ENCODE data around the gene LAMB4.
"Not testable (repeated sequence)": the region's sequence is repeated elsewhere in the genome, so short reads cannot be mapped to it uniquely, and the experiment has no call there.

LAMB4 gene

DNA sequence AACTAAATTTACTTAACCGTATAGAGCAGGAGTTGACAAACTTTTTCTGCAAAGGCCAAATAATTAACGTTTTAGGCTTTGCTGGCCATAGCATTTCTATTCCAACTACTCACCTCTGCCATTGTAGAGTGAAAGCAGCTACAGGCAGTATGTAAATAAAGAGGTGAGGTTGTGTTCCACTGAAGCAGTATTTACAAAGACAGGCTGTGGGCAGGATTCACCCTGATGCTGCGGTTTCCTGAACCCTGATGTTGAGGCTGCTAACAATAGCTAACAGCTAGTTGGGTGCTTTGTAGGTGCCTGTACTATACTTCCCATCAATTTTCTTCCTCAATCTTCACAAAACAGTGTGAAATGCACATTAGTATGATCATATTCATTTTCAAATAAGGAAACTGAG, 80.2 kb downstream of the LAMB4 start:
- no peak for DNase-seq (ENCODE audit: insufficient read length, low spot score)
- FAIRE-seq, result no peak

DNA sequence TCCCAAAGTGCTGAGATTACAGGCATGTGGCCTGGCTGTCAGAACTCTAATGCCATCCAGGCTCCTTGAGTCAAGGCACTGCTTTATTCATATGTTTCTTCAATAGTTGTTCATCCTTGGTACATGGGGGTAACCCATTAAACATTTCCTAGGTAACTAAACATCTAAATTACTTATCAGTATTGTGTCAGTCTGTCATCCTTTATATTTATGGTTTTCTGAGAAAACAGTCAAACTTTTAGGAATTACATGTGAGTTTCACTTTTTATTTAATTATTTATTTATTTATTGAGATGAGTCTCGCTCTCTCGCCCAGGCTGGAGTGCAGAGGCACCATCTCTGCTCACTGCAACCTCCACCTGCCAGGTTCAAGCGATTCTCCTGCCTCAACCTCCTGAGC, 81.7 kb downstream of the LAMB4 start:
- no peak for DNase-seq (ENCODE audit: insufficient read length, low spot score)
- FAIRE-seq, result no peak

- DNase-seq (ENCODE audit: insufficient read length, low spot score), result no peak
- FAIRE-seq, result no peak
These were observed 83.1 kb downstream of the LAMB4 start for GRCh38 chr7:108046952-108047506.

DNA sequence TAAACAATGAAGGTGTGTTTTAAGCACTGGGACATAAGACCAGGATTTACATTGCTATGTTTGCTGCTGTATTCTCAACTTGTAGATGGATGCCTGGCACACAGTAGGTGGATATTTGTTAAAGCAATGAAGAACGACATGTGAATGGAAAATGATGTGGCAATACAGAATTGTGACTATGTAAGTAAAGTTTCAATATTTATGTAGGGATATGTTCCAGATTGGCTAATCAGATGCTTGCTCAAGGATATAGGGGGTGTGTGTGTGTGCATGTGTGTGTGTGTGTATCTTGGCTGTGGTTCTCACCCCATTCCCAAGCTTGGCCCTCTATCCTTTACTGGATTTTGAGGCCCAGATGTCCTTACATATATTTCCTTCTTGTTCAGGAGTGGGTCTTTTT, 84.5 kb downstream of the LAMB4 start:
- DNase-seq (ENCODE audit: insufficient read length, low spot score) (no peak), FAIRE-seq (no peak)

DNA sequence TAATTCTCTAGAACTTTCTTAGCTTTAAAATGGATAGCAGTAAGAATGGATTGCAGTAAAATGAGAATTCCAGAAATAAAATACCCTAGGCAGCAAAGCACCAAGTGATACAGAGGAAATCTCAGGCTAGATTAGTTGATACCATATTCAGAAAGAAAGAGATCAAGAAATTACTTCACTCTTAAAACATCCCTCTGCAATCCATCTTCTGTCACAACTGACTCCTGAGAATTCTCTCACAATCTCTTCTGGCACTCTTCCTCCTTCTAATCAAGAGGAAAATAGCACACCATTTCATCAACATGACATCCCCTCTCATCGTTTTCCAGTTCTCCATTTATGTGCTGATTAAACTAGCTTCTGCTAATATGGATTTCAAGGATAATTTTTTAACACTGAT, 85.0 kb downstream of the LAMB4 start:
- FAIRE-seq (no peak), DNase-seq (ENCODE audit: insufficient read length, low spot score) (peak; percentile 48)

GRCh38 chr7:108044345-108044744, 85.8 kb downstream of the LAMB4 start:
- FAIRE-seq (no peak), DNase-seq (ENCODE audit: insufficient read length, low spot score) (no peak)

DNA sequence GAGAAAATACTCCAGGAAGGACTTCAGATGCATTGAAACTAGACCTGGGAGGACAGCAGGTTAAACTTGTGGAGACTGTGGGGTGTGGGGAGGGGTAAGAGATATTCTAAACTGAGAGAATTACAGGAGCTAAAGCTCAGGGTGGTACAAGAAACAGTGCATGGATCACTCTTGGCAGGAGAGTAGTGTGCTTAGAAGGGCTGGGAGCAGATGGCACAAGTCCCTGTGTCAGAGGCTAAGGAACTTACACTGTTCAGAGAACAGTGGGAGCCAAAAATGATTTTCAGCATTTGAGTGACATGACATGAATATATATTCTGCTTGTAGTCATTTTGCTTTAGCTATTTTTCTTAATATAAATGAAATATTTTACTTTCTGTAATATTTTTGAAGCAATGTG, 91.2 kb downstream of the LAMB4 start:
- FAIRE-seq (no peak), DNase-seq (ENCODE audit: insufficient read length, low spot score) (no peak)

DNA sequence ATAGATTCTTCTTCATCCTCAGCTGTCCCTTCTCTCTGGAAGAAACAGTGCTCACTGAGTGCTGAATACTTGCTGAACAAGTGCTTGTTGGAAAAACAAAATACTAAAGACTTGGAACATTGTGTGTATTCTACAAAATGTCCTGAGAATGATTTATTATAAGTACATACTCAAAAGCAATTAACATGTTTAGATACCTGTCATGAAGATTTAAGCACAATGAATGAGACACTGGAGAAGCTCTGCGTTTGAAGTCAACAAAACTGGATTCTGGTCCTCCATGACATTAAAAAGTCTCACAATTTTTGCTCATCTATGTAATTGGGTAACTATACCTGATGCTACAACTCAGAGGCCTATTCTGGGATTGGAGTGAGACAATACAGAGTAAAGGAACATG, 92.4 kb downstream of the LAMB4 start:
- no peak for DNase-seq (ENCODE audit: insufficient read length, low spot score)
- FAIRE-seq, result no peak

- DNase-seq (ENCODE audit: insufficient read length, low spot score) (no peak), FAIRE-seq (no peak)
These were observed 93.0 kb downstream of the LAMB4 start for GRCh38 chr7:108037140-108037539.

DNA sequence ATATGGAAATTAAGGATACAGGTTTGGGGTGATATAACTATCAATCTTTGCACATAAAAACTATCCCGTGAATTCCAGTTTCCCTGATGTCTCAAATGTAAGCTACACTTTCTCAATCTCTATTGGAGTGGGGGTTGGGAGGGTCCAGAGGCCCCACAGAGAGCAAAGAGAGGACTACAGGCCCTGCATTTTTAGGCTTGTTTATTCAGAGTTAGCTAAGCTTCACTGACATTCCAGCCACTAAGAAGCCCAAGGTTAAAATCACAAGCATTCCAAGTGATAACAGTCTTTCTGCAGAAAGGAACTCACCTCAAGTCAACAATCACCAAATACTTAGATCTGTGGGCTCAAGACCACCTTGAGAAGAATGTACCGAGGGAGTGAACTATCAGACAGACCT, 95.6 kb downstream of the LAMB4 start:
- no peak for FAIRE-seq
- DNase-seq (ENCODE audit: insufficient read length, low spot score), result no peak

DNA sequence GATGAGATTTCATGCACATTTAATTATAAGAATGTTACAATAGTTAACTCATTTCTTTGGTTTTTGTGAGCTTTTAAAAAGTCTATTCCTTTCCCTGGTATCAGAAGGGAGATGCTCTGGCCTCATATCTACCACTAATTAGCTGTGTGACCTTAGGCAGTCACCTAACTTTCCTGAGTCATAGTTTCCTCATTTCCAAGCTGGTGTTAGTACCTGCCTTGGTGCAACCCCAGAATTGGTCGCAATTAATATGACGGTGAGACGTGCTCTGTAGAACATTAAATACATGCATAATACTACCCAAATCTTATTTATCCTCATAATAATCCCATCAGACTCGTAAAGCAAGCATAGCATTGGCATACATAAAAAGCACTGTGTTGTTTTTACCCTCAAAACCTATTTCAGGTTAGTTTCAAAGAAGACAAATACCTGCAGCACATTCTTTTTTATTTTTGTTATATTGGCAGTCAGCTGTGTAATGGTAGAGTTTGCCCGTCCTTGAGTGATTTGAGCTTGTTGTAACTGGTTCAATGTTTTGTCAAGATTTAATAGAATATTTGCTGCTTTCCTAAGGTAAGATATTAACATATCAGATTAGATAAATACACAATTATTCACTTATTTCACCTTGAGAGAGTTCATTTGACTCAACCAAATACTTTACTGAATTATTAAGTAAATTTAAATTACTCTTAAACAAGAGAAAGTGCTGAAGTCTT, 96.2 kb downstream of the LAMB4 start:
- DNase-seq (ENCODE audit: insufficient read length, low spot score) (no peak), FAIRE-seq (no peak)

DNA sequence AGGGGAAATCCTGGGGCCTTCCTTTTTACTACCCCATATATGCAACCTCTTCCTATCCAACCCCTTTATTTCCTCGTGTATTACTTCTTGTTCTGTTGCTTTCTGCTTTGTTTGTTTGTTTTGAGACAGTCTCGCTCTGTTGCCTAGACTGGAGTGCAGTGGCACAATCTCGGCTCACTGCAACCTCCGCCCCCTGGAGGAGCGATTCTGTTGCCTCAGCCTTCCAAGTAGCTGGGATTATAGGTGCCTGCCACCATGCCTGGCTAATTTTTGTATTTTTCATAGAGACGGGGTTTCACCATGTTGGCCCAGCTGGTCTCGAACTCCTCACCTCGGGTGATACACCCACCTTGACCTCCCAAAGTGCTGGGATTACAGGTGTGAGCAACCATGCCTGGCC, 96.9 kb downstream of the LAMB4 start:
- not testable (repeated sequence) for DNase-seq (ENCODE audit: insufficient read length, low spot score)

DNA sequence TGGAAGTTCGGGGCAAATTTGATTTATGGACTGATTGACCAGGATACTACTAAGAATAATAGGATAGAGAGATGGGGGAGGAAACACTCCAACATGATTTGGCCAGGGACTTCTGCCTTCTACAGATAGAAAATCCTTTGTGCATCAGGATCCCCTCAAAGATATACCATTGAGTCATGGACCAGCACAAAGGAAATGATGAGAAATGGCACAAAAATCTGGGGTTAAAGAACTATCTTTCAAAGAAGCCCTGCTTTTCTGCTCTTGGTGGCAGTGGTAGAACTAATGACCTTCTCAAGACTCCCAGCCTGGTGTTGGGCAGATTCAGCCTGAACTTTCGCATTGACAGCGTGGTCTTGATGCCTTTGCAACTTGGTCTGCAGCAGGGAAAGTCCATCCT, 99.6 kb downstream of the LAMB4 start:
- FAIRE-seq, result no peak
- DNase-seq (ENCODE audit: insufficient read length, low spot score), result no peak

More for the DNA sequence above, 96.9 kb downstream of the LAMB4 start:
- not testable (repeated sequence) for FAIRE-seq

DNA sequence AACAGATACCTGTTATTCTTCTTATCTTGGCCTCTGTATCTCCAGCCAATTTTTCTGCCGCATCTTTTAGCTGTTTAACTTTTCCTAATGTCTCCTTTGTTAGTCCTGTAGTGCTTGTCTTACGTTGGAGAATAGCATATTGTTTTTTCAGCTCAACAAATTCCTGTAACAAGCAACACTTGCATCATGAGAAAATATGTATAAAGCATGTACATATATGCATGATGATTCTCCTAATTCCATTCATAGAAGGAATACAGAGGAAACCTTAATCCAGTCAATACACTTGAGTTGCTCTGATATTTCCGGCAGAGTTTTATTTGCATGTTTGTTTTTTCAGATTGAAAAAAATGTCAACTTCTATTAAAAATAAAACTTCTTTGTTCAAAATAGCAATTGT, 101.1 kb downstream of the LAMB4 start:
- no peak for FAIRE-seq

GRCh38 chr7:108028111-108028510, 102.0 kb downstream of the LAMB4 start:
- FAIRE-seq (no peak), DNase-seq (ENCODE audit: insufficient read length, low spot score) (no peak)

More for the DNA sequence above, 101.1 kb downstream of the LAMB4 start:
- DNase-seq (ENCODE audit: insufficient read length, low spot score), result no peak

DNA sequence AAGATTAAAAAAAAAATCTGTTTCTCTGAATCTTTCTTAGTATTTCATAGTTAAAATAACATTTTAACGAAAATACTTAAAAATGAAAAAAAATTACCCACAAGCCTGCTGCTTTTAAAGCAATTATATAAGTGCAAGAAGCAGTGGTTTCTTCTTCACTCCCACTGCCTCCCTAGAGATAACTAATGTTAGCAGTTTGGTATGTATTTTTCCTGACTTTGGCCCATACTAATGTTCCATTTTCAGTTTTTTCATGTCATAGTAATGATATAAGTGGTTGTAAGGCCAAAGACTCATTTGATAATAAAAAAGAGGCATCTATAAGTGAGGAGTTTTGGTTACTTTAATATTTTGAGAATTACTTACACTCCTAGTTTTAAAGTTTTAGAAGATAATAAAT, 102.9 kb downstream of the LAMB4 start:
- FAIRE-seq (no peak), DNase-seq (ENCODE audit: insufficient read length, low spot score) (no peak)

GRCh38 chr7:108026647-108027046, 103.5 kb downstream of the LAMB4 start:
- no peak for DNase-seq (ENCODE audit: insufficient read length, low spot score)
- FAIRE-seq, result no peak

DNA sequence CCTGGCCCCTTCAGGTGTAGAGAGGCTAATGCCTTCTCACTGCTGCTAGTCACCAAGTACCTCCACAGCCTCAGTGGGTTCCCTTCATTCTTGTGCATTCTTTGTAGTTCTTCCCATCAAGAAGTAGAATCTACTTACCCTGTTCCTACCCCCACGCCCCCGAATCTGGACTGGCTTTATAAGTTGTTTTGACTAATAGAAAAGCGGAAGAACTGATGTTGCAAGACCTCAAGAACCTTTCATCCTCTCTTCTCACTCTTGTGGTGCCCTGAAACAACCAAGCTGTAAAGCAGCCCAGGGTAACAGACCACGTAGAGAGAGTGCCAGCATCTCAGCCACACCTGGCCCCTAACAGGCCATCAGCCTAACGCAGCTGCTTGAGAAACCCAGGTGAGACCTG, 104.0 kb downstream of the LAMB4 start:
- no peak for DNase-seq (ENCODE audit: insufficient read length, low spot score)
- FAIRE-seq, result no peak

- FAIRE-seq, result no peak
- DNase-seq (ENCODE audit: insufficient read length, low spot score), result no peak
These were observed 105.6 kb downstream of the LAMB4 start for GRCh38 chr7:108024538-108024937.

- FAIRE-seq (no peak), DNase-seq (ENCODE audit: insufficient read length, low spot score) (no peak)
These were observed 109.6 kb downstream of the LAMB4 start for GRCh38 chr7:108020585-108020984.

- no peak for DNase-seq (ENCODE audit: insufficient read length, low spot score)
- FAIRE-seq, result no peak
These were observed 111.5 kb downstream of the LAMB4 start for GRCh38 chr7:108018668-108019067.

- DNase-seq (ENCODE audit: insufficient read length, low spot score), result no peak
These were observed 112.4 kb downstream of the LAMB4 start for GRCh38 chr7:108017776-108018151.

More at GRCh38 chr7:108017776-108018151, 112.4 kb downstream of the LAMB4 start:
- no peak for FAIRE-seq
